ENCODE results near the gene TRIM9. TPM values are rescaled to one million over a fixed set of nuclear protein-coding genes. Genes with fewer than 3 reads are reported as not detected.

The TRIM9 gene
- total and polyA plus RNA-seq, 2 donors (not counting 1 experiment from before 2014, with no cell fraction given), result 0.10 to 0.50 TPM

DNA sequence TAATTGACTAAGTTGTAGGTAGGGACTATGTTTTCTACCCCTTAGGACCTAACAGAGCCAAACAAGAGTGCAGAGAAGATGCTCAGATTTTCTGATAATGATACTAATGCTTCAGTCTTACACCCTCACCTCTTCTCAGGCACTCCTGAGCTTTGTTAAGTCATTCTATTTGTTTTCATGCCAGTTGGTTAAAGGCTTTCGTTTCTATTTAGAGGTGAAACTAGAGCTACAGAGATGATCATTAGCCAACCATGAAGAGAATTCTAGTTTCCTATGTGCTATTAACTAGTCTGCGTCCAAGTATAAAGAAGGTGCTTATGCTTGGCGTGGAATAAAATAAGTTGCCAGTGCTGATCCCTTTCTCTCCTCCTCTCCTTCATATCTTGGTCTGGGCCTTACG is 116.0 kb downstream of the TRIM9 start:
- no peak overlapping the region for H3K27ac ChIP-seq (ENCODE audit: insufficient read depth, low read length)
- no peak overlapping the region for H3K9ac ChIP-seq (ENCODE audit: insufficient read depth, low read length)
- no peaks in the 10 kb centered on the region for H3K9me3 ChIP-seq (ENCODE audit: control insufficient read depth, insufficient read depth, low read depth, low read length)
- H2AFZ ChIP-seq (ENCODE audit: low read length), result no peak overlapping the region
- H3K4me3 ChIP-seq (replicated peaks in 1 of 4; ENCODE audit: control extremely low read depth in 1 of 4, insufficient read depth in 1 of 4, low read depth in 3 of 4, low read length in 4 of 4), result no peak overlapping the region
- no peak for DNase-seq (ENCODE audit: low read depth in 2 of 2)
- TF ChIP-seq, protein P1, sequence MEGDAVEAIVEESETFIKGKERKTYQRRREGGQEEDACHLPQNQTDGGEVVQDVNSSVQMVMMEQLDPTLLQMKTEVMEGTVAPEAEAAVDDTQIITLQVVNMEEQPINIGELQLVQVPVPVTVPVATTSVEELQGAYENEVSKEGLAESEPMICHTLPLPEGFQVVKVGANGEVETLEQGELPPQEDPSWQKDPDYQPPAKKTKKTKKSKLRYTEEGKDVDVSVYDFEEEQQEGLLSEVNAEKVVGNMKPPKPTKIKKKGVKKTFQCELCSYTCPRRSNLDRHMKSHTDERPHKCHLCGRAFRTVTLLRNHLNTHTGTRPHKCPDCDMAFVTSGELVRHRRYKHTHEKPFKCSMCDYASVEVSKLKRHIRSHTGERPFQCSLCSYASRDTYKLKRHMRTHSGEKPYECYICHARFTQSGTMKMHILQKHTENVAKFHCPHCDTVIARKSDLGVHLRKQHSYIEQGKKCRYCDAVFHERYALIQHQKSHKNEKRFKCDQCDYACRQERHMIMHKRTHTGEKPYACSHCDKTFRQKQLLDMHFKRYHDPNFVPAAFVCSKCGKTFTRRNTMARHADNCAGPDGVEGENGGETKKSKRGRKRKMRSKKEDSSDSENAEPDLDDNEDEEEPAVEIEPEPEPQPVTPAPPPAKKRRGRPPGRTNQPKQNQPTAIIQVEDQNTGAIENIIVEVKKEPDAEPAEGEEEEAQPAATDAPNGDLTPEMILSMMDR (conservative IDR thresholded peaks at IDR 0.05 in 1 of 2, IDR thresholded peaks at IDR 0.05 in 1 of 2; ENCODE audit: low read depth in 1 of 2, low read length in 2 of 2), result no peak
- TF ChIP-seq EZH2 (IDR thresholded peaks at IDR 0.05; ENCODE audit: low read length, missing control alignments), result no peak
- H3K4me1 ChIP-seq (ENCODE audit: control insufficient read depth, extremely low read depth, insufficient read depth, low read length), result no peaks in the 10 kb centered on the region
- no peaks in the 10 kb centered on the region for H4K20me1 ChIP-seq (ENCODE audit: control insufficient read depth, extremely low read depth, insufficient read depth, low read length)
- no peaks in the 10 kb centered on the region for H3K36me3 ChIP-seq (ENCODE audit: control insufficient read depth, insufficient read depth, low read length)
- peaks cover 19% of the 10 kb centered on the region for H3K27me3 ChIP-seq (ENCODE audit: control insufficient read depth, insufficient read depth, low read length)
- no peaks in the 10 kb centered on the region for H3K79me2 ChIP-seq (ENCODE audit: control insufficient read depth, insufficient read depth, low read length)
- H3K4me2 ChIP-seq (ENCODE audit: extremely low read depth, insufficient read depth, low read length), result no peak overlapping the region

DNA sequence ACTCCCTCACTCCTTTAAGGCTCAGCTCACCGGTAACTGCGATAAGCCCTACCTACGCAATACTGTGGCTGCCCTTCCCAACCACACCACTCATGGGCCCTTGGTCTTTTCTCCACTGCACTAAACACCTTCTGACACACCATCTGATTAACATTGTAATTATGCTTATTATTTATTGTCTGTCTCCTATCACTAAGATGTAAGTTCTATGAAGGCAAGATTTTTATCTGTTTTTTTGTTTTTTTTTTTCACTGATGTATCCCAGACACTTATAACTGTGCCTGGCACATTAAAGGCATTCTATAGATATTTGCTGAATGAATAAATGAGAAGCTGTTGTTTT is 116.4 kb downstream of the TRIM9 start:
- H2AFZ ChIP-seq (ENCODE audit: low read length), result no peak overlapping the region
- no peaks in the 10 kb centered on the region for H3K79me2 ChIP-seq (ENCODE audit: control insufficient read depth, insufficient read depth, low read length)
- no peaks in the 10 kb centered on the region for H4K20me1 ChIP-seq (ENCODE audit: control insufficient read depth, extremely low read depth, insufficient read depth, low read length)
- no peaks in the 10 kb centered on the region for H3K36me3 ChIP-seq (ENCODE audit: control insufficient read depth, insufficient read depth, low read length)
- no peak for DNase-seq (ENCODE audit: low read depth in 2 of 2)
- no peak overlapping the region for H3K4me3 ChIP-seq (replicated peaks in 1 of 4; ENCODE audit: control extremely low read depth in 1 of 4, insufficient read depth in 1 of 4, low read depth in 3 of 4, low read length in 4 of 4)
- H3K27ac ChIP-seq (ENCODE audit: insufficient read depth, low read length), result no peak overlapping the region
- TF ChIP-seq EZH2 (IDR thresholded peaks at IDR 0.05; ENCODE audit: low read length, missing control alignments), result no peak
- TF ChIP-seq, protein P1 (conservative IDR thresholded peaks at IDR 0.05 in 1 of 2, IDR thresholded peaks at IDR 0.05 in 1 of 2; ENCODE audit: low read depth in 1 of 2, low read length in 2 of 2), result no peak
- H3K4me2 ChIP-seq (ENCODE audit: extremely low read depth, insufficient read depth, low read length), result no peak overlapping the region
- no peaks in the 10 kb centered on the region for H3K4me1 ChIP-seq (ENCODE audit: control insufficient read depth, extremely low read depth, insufficient read depth, low read length)
- H3K27me3 ChIP-seq (ENCODE audit: control insufficient read depth, insufficient read depth, low read length), result peaks cover 19% of the 10 kb centered on the region
- H3K9ac ChIP-seq (ENCODE audit: insufficient read depth, low read length), result no peak overlapping the region
- H3K9me3 ChIP-seq (ENCODE audit: control insufficient read depth, insufficient read depth, low read depth, low read length), result no peaks in the 10 kb centered on the region

DNA sequence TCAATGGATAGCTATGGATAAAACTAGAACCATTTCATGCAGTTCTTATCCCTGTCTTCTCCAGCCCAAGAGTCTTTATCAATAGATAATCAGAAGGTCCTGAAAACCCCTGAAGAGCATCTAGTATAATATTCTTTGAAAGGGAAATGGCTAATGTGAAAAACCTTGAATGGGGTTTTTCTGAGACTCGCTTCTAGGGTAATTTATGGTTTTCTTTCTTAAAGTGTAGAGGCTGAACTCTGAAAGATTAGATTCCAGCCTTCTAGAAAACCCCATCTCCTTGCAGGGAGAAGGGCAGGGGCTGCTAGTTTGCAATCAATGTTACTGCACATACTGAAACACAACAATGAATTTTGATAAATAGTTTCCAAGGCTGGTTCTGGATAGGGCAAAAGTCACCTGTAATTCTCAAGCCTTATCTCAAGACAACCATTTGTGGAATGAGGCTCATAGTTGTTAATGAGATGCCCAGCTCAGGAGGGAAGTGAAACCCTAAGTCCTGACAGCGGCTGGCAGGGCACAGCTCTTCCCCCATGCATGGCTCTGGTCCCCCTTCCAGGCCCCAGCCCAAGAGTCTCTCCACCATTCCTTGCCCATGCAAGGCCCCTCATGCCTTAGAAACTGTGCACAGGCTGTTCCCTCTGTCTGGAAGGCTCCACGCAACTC is 116.9 kb downstream of the TRIM9 start:
- Histone ChIP-seq H3K9ac (ENCODE audit: insufficient read depth, low read length) (no peak overlapping the region), H3K79me2 (ENCODE audit: control insufficient read depth, insufficient read depth, low read length) (no peaks in the 10 kb centered on the region), H3K27me3 (ENCODE audit: control insufficient read depth, insufficient read depth, low read length) (peaks cover 19% of the 10 kb centered on the region), H3K9me3 (ENCODE audit: control insufficient read depth, insufficient read depth, low read depth, low read length) (no peaks in the 10 kb centered on the region), H2AFZ (ENCODE audit: low read length) (no peak overlapping the region), H3K4me2 (ENCODE audit: extremely low read depth, insufficient read depth, low read length) (no peak overlapping the region), H3K4me1 (ENCODE audit: control insufficient read depth, extremely low read depth, insufficient read depth, low read length) (no peaks in the 10 kb centered on the region), H4K20me1 (ENCODE audit: control insufficient read depth, extremely low read depth, insufficient read depth, low read length) (no peaks in the 10 kb centered on the region), H3K36me3 (ENCODE audit: control insufficient read depth, insufficient read depth, low read length) (no peaks in the 10 kb centered on the region), H3K4me3 (replicated peaks in 1 of 4; ENCODE audit: control extremely low read depth in 1 of 4, insufficient read depth in 1 of 4, low read depth in 3 of 4, low read length in 4 of 4) (no peak overlapping the region), H3K27ac (ENCODE audit: insufficient read depth, low read length) (no peak overlapping the region)
- no peak for DNase-seq (ENCODE audit: low read depth in 2 of 2)
- no peak for TF ChIP-seq EZH2 (IDR thresholded peaks at IDR 0.05; ENCODE audit: low read length, missing control alignments)
- TF ChIP-seq, protein P1 (conservative IDR thresholded peaks at IDR 0.05 in 1 of 2, IDR thresholded peaks at IDR 0.05 in 1 of 2; ENCODE audit: low read depth in 1 of 2, low read length in 2 of 2), result no peak
